Measurements from ENCODE around the gene COA3.

The COA3 gene

DNA sequence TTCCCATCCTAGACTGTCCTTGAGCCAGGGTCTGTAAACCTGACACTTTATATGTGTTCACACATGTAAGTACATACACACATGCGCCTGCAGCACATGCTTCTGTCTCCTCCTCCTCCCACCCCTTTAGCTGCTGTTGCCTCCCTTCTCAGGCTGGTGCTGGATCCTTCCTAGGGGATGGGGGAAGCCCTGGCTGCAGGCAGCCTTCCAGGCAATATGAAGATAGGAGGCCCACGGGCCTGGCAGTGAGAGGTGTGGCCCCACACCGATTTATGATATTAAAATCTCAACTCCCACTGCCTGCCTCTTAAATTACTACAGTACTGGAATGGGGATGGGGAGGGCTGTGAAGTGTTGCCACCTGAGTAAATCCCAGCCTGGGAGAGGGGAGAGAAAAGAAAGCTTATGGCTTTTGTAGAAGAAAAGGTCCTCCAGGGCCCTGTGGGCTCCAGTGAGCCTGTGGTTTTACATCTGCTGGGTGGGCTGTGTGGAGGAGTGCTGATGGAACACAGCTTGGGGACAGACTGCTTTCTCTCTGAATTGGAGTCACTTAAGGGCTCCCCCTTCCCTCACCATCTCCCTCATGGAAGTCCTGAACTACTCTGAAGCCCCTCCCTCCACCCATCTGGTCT is 19.1 kb downstream of the COA3 start:
- Histone ChIP-seq H3K9me3 (ENCODE audit: severe bottlenecking) (no peaks in the 10 kb centered on the region), H3K27me3 (ENCODE audit: insufficient read depth, low read depth, severe bottlenecking) (peaks cover 6% of the 10 kb centered on the region), H3K4me3 (ENCODE audit: low read depth, low read length) (peak overlapping the region; percentile 59), H3K36me3 (peaks cover 44% of the 10 kb centered on the region), H3K27ac (peak overlapping the region; percentile 36)
- no peak for DNase-seq
- TF ChIP-seq, protein P1, sequence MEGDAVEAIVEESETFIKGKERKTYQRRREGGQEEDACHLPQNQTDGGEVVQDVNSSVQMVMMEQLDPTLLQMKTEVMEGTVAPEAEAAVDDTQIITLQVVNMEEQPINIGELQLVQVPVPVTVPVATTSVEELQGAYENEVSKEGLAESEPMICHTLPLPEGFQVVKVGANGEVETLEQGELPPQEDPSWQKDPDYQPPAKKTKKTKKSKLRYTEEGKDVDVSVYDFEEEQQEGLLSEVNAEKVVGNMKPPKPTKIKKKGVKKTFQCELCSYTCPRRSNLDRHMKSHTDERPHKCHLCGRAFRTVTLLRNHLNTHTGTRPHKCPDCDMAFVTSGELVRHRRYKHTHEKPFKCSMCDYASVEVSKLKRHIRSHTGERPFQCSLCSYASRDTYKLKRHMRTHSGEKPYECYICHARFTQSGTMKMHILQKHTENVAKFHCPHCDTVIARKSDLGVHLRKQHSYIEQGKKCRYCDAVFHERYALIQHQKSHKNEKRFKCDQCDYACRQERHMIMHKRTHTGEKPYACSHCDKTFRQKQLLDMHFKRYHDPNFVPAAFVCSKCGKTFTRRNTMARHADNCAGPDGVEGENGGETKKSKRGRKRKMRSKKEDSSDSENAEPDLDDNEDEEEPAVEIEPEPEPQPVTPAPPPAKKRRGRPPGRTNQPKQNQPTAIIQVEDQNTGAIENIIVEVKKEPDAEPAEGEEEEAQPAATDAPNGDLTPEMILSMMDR (IDR thresholded peaks at IDR 0.05; ENCODE audit: low read depth, low read length): no peak

DNA sequence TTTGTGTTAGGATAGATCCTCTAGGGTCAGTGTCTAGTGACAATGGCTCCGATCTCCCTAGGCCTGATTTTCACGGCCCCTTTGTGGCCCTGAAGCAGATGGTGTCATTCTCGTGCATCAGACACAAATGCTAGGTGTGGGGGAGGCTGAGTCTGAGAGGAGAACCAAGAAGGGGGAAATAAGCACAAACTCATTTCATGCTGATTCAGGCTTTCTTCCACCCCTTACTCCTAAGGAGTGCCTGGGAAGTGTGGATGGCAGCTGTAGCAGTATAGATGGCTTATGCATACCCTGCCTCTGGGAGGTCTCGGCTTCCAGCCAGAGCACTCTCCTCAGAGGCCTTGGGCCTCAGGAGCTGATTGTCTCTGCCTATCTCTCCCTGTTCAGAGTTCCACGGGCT is 19.9 kb downstream of the COA3 start:
- peaks cover 6% of the 10 kb centered on the region for H3K27me3 ChIP-seq (ENCODE audit: insufficient read depth, low read depth, severe bottlenecking)
- DNase-seq: no peak
- H3K4me3 ChIP-seq (ENCODE audit: low read depth, low read length): no peak overlapping the region
- H3K9me3 ChIP-seq (ENCODE audit: severe bottlenecking): no peaks in the 10 kb centered on the region
- TF ChIP-seq, protein P1 (IDR thresholded peaks at IDR 0.05; ENCODE audit: low read depth, low read length): no peak
- H3K27ac ChIP-seq: peak overlapping the region; percentile 45
- H3K36me3 ChIP-seq: peaks cover 45% of the 10 kb centered on the region

DNA sequence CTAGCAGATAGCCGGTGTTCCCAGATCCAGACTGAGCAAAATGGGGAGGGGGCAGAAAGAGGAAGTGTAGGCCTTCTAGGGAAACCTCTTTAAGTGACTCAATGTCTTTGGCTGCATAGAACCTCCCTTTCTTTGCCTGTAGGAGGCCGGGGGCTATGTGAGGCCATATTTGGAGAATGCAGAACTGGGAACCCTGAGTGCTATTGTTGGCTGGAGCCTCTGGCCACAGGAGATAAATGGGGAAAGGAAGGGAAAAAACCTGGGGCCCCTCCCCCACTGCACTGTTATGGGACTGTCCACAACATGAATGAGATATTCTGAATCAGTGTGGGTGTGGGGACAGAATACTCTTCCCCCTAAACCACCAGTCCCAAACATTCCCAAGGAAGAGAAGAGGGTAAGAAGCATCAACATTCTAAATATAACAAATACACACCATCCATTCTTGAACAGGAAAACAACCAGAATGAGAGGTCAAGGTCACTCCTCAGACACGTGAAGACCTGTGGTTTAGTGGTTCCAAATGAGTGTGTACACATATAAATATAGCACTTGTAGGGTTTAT is 22.9 kb downstream of the COA3 start:
- no peak for DNase-seq
- TF ChIP-seq, protein P1 (IDR thresholded peaks at IDR 0.05; ENCODE audit: low read depth, low read length): no peak

DNA sequence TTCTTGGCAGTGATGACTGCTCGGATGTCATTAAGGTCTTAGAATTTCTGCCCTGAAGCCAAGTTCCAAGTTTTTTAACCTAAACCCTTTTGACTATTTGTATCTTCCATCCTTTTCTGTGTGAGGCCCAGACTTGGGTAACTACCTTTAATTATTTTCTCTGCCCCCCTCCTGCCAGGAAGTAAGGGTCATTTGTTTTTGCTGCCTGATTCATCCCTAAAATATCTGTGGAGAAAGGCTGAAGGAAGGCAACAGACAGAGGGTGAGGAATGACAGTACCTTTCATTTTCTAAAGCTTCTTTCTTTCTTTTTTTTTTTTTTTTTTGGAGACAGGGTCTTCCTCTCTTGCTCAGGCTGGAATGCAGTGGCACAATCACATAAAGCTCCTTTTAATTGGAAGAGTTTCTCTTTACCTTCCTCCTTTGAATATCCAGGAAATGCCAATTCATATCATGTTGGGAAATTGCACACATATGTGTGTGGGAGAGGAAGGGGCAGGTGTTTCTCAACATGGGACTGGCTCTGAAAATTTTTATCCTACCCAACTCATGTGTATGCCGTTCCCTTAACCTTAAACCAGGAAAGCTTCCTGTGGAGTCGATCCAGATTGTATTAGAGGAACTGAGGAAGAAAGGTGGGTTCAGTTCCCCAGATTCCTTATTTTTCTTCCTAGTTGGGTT is 24.3 kb downstream of the COA3 start:
- peak overlapping the region; percentile 91 for H3K4me3 ChIP-seq (ENCODE audit: low read depth, low read length)
- H3K27me3 ChIP-seq (ENCODE audit: insufficient read depth, low read depth, severe bottlenecking): no peaks in the 10 kb centered on the region
- H3K27ac ChIP-seq: peak overlapping the region; percentile 77
- no peaks in the 10 kb centered on the region for H3K9me3 ChIP-seq (ENCODE audit: severe bottlenecking)
- TF ChIP-seq, protein P1 (IDR thresholded peaks at IDR 0.05; ENCODE audit: low read depth, low read length): no peak
- H3K36me3 ChIP-seq: peaks cover 42% of the 10 kb centered on the region
- DNase-seq: no peak

More for the DNA sequence above, 22.9 kb downstream of the COA3 start:
- H3K27me3 ChIP-seq (ENCODE audit: insufficient read depth, low read depth, severe bottlenecking): no peaks in the 10 kb centered on the region
- no peak overlapping the region for H3K27ac ChIP-seq
- H3K9me3 ChIP-seq (ENCODE audit: severe bottlenecking): no peaks in the 10 kb centered on the region
- H3K36me3 ChIP-seq: peaks cover 45% of the 10 kb centered on the region
- H3K4me3 ChIP-seq (ENCODE audit: low read depth, low read length): no peak overlapping the region

DNA sequence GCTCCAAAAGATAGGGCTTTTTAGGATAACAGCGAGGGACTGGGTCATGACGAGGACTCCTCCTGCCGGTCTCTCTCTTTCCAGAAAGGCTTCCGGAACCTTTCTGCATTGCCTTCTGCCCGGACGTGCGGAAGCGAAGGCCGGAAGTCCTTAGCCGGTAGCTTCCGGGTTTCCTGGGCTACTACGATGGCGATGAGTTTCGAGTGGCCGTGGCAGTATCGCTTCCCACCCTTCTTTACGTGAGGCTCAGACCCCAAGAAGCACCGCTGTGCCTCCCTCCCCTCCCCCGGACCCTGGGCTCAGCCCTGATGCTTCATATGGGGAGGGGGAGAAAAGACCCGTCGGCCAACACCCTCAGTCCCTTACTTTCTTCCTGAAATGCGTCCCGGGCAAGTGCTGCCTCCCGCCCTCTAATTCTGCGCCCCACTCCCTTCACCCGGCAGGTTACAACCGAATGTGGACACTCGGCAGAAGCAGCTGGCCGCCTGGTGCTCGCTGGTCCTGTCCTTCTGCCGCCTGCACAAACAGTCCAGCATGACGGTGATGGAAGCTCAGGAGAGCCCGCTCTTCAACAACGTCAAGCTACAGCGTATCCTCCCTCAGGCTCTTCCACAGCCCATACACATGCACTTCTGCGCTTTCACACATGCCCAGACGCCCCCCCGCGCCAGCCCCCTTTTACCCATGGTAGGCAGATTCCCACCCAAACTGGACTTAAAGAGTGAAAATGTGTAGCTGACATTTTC is 25.0 kb downstream of the COA3 start, which contains the start of gene VPS25:
Gene VPS25 (plus strand): TSS at position 160 of the 746 bp plus-strand sequence. CDS start 27 bp downstream, at position 187.
- no peaks in the 10 kb centered on the region for H3K27me3 ChIP-seq (ENCODE audit: insufficient read depth, low read depth, severe bottlenecking)
- H3K27ac ChIP-seq: peak within 1 kb of the TSS; percentile 77
- peak within 1 kb of the TSS; percentile 91 for H3K4me3 ChIP-seq (ENCODE audit: low read depth, low read length)
- TF ChIP-seq, protein P1 (IDR thresholded peaks at IDR 0.05; ENCODE audit: low read depth, low read length): peak; percentile 30; the same call in 1 of the 2 replicates
- no peaks in the 10 kb centered on the region for H3K9me3 ChIP-seq (ENCODE audit: severe bottlenecking)
- DNase-seq: peak; percentile 87
- H3K36me3 ChIP-seq: peaks cover 35% of the 10 kb centered on the region

Data from WERI-Rb-1 (cell line).